Esophagus (tissue), 2 donors: ENCODE data around the gene PTPRZ1. TPM values are rescaled to one million over a fixed set of nuclear protein-coding genes. Genes with fewer than 3 reads are reported as not detected.

Source experiments
- H3K27ac ChIP-seq, 2 donors: one replicate each; pipeline ENCODE4 v1.5.1; 2013; ENCODE audit warnings: low read depth in 2 of 2, mild to moderate bottlenecking in 2 of 2, inconsistent platforms in 1 of 2, low read length in 1 of 2, moderate library complexity in 1 of 2
- H3K27me3 ChIP-seq, 2 donors: one replicate each; pipeline ENCODE4 v1.6.1; 2013; ENCODE audit warnings: low read length in 2 of 2, control low read depth in 1 of 2, mild to moderate bottlenecking in 1 of 2; ENCODE audit not compliant: insufficient read depth in 2 of 2, control insufficient read depth in 1 of 2
- H3K36me3 ChIP-seq, 2 donors: one replicate each; pipeline ENCODE4 v1.6.1; 2013; ENCODE audit warnings: low read length in 1 of 2; ENCODE audit not compliant: control insufficient read depth in 2 of 2, insufficient read depth in 2 of 2
- H3K4me1 ChIP-seq, 2 donors: one replicate each; pipeline ENCODE4 v1.6.1; 2013; ENCODE audit warnings: low read length in 1 of 2; ENCODE audit not compliant: control insufficient read depth in 2 of 2, insufficient read depth in 2 of 2
- H3K4me3 ChIP-seq, 2 donors: one replicate each; pipeline ENCODE4 v1.5.1; 2013; ENCODE audit warnings: low read length in 2 of 2, mild to moderate bottlenecking in 2 of 2, low read depth in 1 of 2, moderate library complexity in 1 of 2
- H3K9me3 ChIP-seq, 2 donors: one replicate each; pipeline ENCODE4 v1.6.1; 2013; ENCODE audit warnings: mild to moderate bottlenecking in 2 of 2, low read depth in 1 of 2, low read length in 1 of 2, moderate library complexity in 1 of 2; ENCODE audit not compliant: control insufficient read depth in 2 of 2, insufficient read depth in 1 of 2
- WGBS, 2 donors: extraction: QIAGEN DNeasy Blood & Tissue Kit; methylation state at CpG; one replicate each; pipeline ENCODE4 v1.1.7; 2013; 5-methylcytosine and 5-hydroxymethylcytosine counted together
- polyA plus RNA-seq, 2 donors: library from polyadenylated mRNA; stranded (reverse); fragments of 200-250 nt; gene quantifications; one replicate each; pipeline ENCODE4 v1.2.3, GENCODE V29; 2013
- donor health status: healthy with polysubstance abuse.
- donor health status: Bipolar disorder and iron deficiency.

The PTPRZ1 gene
- polyA plus RNA-seq, 2 donors, result 9.3 to 13.3 TPM

DNA sequence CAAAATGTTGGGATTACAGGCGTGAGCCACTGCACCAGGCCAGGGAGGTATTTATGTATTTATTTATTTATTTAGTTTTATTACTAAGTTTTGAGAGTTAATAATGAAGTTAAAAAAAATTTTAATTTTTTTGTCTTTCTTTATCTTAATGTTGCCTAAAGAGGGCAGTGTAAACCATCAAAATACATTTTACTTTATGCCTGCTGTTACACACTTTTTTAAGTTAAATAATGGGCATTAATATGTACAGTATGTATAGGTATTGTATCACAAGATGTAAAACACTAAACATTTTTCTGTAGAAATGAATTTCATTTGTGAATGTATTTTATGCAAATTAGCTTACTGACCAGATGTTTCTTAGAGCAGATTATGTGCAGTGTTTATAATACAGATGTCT lies 141.7 kb downstream of the PTPRZ1 start:
- Histone ChIP-seq H3K27me3 (no peaks in the 10 kb centered on the region), H3K36me3 (peaks cover 0 to 4% of the 10 kb centered on the region in 2 donors), H3K4me3 (no peak overlapping the region), H3K9me3 (no peaks in the 10 kb centered on the region), H3K27ac (no peak overlapping the region), H3K4me1 (no peaks in the 10 kb centered on the region)
- WGBS, 2 donors, result 97 to 100% methylated on average over 1 of the region's 1 CpG

- Histone ChIP-seq H3K27me3 (no peaks in the 10 kb centered on the region), H3K4me1 (no peaks in the 10 kb centered on the region), H3K4me3 (no peak overlapping the region), H3K36me3 (no peaks in the 10 kb centered on the region), H3K9me3 (no peaks in the 10 kb centered on the region), H3K27ac (no peak overlapping the region)
- 61 to 65% methylated on average over 1 of the region's 1 CpG for WGBS, 2 donors
These were observed 145.1 kb downstream of the PTPRZ1 start for GRCh38 chr7:122018032-122018431.

DNA sequence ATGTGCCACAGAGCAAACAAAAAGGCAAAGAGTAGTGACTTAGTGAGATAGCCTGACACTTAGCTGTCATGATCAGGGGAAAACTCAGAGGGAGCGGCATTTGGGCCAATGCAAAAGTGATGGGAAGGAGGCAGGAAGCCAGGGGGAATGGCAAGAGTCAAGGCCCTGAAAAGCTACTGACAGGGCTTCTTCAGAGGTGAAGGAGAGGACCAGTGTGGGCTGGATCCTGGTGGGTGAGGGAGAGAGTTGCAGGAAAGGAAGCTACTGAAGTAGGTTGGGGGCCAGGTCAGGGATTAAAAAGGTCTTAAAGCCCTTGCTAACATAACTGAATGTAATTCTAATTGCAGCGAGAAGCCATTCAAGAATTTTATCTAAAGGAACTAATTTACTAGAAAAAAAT lies 154.1 kb downstream of the PTPRZ1 start:
- no peaks in the 10 kb centered on the region for H3K4me1 ChIP-seq
- WGBS, 2 donors, result 87 to 94% methylated on average over 2 of the region's 2 CpGs
- no peak overlapping the region for H3K27ac ChIP-seq
- no peaks in the 10 kb centered on the region for H3K27me3 ChIP-seq
- no peaks in the 10 kb centered on the region for H3K36me3 ChIP-seq
- no peak overlapping the region for H3K4me3 ChIP-seq
- H3K9me3 ChIP-seq, result no peaks in the 10 kb centered on the region

DNA sequence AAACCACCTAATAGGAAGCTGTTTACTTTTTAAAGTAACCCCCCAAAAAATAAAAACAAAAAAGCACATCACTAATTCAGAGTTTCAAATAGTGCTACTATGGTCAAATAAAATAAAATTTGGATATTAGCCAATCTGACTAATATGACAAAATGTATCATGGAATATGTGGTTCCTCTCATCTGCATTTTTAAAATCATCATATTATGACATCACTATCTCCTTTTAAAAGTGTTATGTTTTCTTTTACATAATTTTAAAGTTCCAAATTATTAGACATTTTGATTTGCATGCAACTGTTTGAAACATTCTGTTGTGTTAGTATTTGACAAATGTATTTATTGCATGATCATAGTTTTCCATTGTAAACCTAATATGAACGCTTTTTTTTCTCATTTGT lies 160.7 kb downstream of the PTPRZ1 start:
- no peak overlapping the region for H3K27ac ChIP-seq
- no peak overlapping the region for H3K4me3 ChIP-seq
- no peaks in the 10 kb centered on the region for H3K27me3 ChIP-seq
- H3K9me3 ChIP-seq, result no peaks in the 10 kb centered on the region
- H3K36me3 ChIP-seq, result no peaks in the 10 kb centered on the region
- no peaks in the 10 kb centered on the region for H3K4me1 ChIP-seq
- 78 to 81% methylated on average over 1 of the region's 1 CpG for WGBS, 2 donors

DNA sequence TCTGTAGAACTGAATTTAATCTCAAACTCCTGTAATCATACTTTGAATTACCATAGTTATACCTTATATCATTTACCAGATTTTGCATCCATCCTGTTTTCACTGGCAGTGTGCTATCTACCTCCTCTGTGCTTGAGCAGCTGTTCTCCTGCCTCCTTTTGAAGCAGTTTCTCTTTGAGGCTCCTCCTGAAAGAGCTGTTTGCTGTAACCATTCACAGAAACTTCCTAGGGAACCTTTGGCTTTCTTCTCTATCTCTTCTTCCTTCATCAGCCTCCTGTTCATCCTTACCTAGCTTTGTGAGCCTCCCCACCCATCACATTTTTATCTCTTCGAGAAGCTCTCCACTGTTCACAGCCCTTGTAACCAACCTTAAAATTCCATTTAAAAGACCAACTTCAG lies 162.9 kb downstream of the PTPRZ1 start:
- H3K4me1 ChIP-seq, result peaks cover 0 to 2% of the 10 kb centered on the region in 2 donors
- H3K27me3 ChIP-seq, result no peaks in the 10 kb centered on the region
- WGBS, 2 donors, result 91 to 94% methylated on average over 1 of the region's 1 CpG
- H3K36me3 ChIP-seq, result no peaks in the 10 kb centered on the region
- H3K27ac ChIP-seq, result no peak overlapping the region
- no peaks in the 10 kb centered on the region for H3K9me3 ChIP-seq
- no peak overlapping the region for H3K4me3 ChIP-seq

GRCh38 chr7:122038134-122038533 lies 165.2 kb downstream of the PTPRZ1 start:
- Histone ChIP-seq H3K36me3 (no peaks in the 10 kb centered on the region), H3K27ac (no peak overlapping the region), H3K9me3 (no peaks in the 10 kb centered on the region), H3K27me3 (no peaks in the 10 kb centered on the region), H3K4me1 (peaks cover 0 to 2% of the 10 kb centered on the region in 2 donors), H3K4me3 (no peak overlapping the region)
- 77 to 82% methylated on average over 3 of the region's 3 CpGs for WGBS, 2 donors

- Histone ChIP-seq H3K4me3 (no peak overlapping the region), H3K36me3 (no peaks in the 10 kb centered on the region), H3K9me3 (no peaks in the 10 kb centered on the region), H3K27me3 (no peaks in the 10 kb centered on the region), H3K27ac (no peak overlapping the region), H3K4me1 (peaks cover 0 to 2% of the 10 kb centered on the region in 2 donors)
- WGBS, 2 donors, result 75 to 77% methylated on average over 3 of the region's 3 CpGs
These were observed 165.9 kb downstream of the PTPRZ1 start for GRCh38 chr7:122038904-122039303.

DNA sequence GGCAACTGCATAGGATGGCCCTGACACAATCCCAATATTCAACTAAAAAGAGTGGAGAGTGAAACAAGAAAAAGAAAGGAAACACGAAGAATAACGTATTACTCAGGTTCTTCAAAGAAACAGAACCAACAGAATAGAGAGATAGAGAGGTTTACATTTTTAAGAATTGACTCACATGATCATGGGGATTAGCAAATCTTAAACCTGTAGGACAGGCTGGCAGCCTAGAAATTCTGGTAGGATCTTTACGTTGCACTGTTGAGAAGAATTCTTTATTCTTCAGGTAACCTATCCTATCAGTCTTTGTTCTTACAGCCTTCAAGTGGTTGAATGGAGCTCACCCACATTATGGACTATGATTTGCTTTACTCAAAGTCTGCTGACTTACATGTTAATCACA lies 167.2 kb downstream of the PTPRZ1 start:
- no peaks in the 10 kb centered on the region for H3K27me3 ChIP-seq
- H3K36me3 ChIP-seq, result no peaks in the 10 kb centered on the region
- 60 to 66% methylated on average over 3 of the region's 3 CpGs for WGBS, 2 donors
- H3K27ac ChIP-seq, result no peak overlapping the region
- no peak overlapping the region for H3K4me3 ChIP-seq
- H3K9me3 ChIP-seq, result no peaks in the 10 kb centered on the region
- peaks cover 0 to 2% of the 10 kb centered on the region in 2 donors for H3K4me1 ChIP-seq

DNA sequence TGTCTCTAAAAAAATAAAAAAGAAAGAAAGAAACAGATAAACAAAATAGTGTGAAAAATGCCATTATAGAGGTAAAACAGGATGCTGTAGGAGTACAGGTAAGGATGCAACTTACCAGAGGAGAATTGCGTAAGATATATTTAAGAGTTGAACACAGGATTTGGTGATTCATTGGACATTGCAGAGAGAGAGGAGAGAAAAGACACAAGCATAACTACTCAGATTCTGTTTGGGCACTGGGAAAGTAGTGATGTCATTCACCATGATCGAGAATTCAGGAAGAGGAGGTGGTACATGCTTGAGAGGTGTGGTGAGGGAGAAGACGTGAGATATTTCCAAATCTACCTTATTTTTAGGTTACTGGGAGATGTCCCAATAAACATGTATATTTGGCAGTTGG lies 173.4 kb downstream of the PTPRZ1 start:
- 85 to 89% methylated on average over 3 of the region's 3 CpGs for WGBS, 2 donors
- Histone ChIP-seq H3K4me1 (no peaks in the 10 kb centered on the region), H3K27me3 (no peaks in the 10 kb centered on the region), H3K27ac (no peak overlapping the region), H3K4me3 (no peak overlapping the region), H3K9me3 (no peaks in the 10 kb centered on the region), H3K36me3 (no peaks in the 10 kb centered on the region)

DNA sequence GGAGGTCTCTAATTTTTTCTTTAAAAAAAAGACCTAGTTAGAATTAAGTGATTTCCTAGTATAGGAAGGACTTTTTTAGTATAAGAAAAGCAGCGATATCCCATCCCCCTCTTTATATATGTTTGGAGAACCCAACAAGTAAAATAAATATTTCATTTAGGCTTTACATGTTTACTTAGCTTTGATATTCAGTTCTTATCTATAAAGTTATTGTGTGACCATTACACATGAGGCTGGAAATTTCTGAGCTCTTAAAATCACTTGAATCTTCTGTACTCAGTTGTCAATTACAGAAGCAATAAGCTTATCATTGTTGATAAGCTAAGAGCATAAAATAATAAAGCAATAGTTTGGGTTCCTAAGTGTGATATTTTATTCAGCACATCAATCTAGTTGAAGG lies 181.4 kb downstream of the PTPRZ1 start:
- peaks cover 3% of the 10 kb centered on the region in 2 donors for H3K36me3 ChIP-seq
- H3K27me3 ChIP-seq, result no peaks in the 10 kb centered on the region
- 56 to 78% methylated on average over 1 of the region's 1 CpG for WGBS, 2 donors
- no peak overlapping the region for H3K4me3 ChIP-seq
- H3K4me1 ChIP-seq, result no peaks in the 10 kb centered on the region
- no peaks in the 10 kb centered on the region for H3K9me3 ChIP-seq
- no peak overlapping the region for H3K27ac ChIP-seq
